Central memory CD4-positive, alpha-beta T cell (primary cell): Measurements from ENCODE around the gene TMUB1.

ENCODE experiments used
- DNase-seq: peaks from one replicate; pipeline ENCODE4 v3.0.0; 2022
- total RNA-seq, 3 experiments: gene quantifications; one replicate each; lab custom pipeline; 2026; lab: John Stamatoyannopoulos, UW

Gene TMUB1, protein sequence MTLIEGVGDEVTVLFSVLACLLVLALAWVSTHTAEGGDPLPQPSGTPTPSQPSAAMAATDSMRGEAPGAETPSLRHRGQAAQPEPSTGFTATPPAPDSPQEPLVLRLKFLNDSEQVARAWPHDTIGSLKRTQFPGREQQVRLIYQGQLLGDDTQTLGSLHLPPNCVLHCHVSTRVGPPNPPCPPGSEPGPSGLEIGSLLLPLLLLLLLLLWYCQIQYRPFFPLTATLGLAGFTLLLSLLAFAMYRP
- 36.5 to 39.0 (median 37.4) reads per million in 3 experiments for total RNA-seq

- DNase-seq = peak; percentile 88
Measured at GRCh38 chr7:151083071-151083823, at the start of gene TMUB1. Gene TMUB1, minus strand, starts transcription at chr7:151083493. Its CDS starts 930 bp downstream, at chr7:151082563.

DNA sequence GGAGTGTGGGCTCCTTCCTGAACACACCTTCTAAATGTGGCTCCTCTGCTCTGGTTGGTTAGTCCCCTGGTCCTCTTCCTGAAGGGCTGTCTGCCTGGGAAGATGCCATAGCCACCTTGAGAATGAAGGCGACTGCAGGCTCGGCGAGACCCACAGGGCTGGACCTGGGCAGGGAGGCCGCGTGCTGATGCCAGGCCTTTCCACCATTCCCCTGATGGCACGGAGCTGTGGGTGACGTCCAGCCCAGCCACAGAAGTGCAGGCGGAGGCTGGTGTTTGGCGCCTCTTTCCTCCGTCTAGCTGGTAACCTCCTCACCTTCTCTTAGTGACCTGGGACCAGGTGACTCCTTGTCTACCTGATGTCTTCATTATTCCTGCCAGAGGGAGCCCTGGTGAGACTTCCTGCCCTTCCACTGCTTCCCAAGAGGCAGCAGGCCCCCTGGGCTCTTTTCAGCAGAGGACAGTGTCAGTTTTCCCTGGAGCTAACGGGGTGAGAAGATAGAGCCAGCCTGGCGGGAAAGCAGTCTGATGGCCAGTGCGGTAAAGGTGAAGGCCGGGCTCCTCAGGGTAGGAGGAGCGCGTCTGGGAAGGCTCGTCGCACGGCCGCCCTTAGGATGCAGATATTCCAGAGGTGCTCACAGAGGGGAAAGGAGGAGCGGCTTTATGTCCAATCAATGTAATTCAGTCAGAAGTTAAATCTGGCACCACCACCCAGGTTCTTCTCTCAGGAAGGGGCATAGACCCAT lies 49.3 kb upstream of the TMUB1 start:
- DNase-seq = no peak

DNA sequence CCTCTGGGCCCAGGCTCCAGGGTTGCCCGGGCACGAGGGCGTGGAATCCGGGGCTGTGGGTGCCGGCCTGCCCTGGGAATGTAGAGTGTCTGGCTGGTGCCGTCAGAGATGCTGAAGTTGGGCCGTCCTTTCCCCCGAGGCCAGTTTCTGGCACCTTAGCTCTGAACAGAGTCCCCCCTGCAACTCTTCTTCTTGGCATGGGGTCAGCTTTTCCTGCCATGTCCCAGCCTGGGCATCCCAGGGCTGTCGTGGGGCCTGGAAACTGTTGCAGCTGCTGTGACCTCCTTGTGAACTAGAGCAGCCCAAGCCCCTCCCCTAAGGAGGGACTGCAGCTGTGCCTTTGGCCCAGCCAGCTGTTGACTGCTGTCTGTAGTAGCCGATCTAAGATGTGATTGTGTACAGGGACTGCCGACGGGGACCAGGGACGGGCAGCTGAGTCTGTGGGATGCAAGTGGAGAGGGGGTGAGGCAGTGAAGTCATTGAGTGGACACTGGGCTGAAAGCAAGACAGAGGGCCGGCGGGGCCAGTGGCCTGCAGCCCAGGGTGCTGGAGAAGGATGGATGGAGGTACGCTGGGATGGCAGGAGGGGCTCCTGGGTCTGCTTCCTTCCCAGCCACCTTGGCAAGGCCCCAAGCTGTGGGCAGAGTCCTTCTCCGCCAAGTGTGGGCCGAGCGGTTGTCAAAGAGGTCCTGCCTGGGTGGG lies 48.5 kb upstream of the TMUB1 start:
- no peak for DNase-seq

DNA sequence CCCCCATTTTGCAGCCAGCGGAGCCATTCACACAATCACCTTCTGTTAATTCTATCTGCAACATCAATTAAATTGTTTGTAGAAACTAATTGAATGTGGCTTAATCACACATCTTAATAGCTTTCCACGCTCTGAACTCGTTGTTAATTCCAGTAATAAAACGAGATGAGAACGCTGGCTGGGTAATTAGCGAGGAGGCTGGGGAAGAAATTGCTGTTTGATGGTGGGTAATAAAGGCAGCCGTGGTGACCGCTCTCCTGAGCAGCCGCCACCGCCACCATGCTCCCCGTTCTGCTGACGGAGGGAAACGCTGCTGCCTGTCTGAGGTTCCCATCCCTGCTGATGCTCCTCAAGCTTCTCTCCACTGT lies 47.9 kb upstream of the TMUB1 start:
- DNase-seq = no peak

DNA sequence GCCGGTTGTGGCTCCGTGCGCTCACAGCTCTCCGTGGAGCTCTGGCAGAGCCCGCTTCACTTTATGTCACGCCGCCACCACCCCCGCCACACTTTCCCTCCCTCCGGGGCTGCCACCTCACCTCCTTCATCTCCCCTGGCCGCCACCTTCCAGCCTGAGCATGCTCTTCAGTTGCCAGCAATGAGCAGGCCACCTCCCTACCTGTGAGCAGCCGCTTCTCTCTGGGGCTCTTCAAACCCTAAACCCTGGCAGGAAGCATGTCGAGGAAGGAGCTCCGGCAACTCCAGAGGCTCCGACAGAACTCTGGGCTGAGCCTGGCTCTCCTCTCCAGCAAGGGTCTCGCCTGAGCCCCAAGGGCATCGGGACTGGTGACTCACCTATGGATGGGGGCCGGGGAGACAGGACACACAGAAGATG lies 47.5 kb upstream of the TMUB1 start:
- no peak for DNase-seq

- no peak for DNase-seq
Measured at GRCh38 chr7:151129960-151130591, 46.8 kb upstream of the TMUB1 start.

DNA sequence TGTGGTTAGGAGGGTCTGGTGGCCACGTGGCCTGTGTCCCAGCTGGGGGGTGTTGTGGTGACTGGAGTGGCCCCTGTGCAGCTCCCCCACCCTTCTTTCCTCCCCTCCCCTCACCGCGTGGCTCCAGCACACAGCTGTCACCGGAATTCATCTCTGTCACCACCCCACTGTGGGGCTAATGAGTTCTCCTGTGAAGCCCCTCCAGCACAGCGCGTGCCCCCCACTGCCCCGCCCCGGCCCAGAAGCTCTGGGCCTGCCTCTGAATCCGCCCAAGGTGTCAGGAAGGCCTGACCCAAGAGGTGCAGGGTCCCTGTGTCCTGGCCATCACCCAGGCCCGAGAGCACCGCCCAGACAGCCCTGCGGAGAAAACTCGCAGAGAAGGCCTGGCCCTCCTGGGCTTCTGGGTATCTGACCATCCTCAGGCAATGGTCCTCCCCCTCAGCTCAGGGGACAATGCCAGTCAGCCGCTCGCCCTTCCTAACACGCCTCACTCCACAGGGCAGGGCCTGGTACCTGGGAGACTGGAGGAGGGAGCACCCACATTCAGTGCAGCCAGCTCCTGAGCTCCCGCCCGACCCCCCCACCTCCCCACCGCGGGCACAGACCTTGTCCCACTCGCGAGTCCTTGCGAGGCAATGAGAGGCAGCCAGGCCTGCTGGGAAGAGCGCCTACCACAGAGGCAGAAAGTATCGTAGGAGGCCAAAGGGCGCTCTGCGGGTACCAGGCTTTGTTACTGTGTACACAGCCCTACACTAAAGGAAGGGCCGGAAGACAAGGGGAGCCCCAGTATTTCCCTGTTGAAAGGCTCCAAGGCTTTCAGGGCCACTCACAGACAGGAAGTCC lies 46.0 kb upstream of the TMUB1 start:
- no peak for DNase-seq

- no peak for DNase-seq
Measured at GRCh38 chr7:151128716-151129115, 45.4 kb upstream of the TMUB1 start.

GRCh38 chr7:151128144-151128543 lies 44.9 kb upstream of the TMUB1 start:
- no peak for DNase-seq

DNA sequence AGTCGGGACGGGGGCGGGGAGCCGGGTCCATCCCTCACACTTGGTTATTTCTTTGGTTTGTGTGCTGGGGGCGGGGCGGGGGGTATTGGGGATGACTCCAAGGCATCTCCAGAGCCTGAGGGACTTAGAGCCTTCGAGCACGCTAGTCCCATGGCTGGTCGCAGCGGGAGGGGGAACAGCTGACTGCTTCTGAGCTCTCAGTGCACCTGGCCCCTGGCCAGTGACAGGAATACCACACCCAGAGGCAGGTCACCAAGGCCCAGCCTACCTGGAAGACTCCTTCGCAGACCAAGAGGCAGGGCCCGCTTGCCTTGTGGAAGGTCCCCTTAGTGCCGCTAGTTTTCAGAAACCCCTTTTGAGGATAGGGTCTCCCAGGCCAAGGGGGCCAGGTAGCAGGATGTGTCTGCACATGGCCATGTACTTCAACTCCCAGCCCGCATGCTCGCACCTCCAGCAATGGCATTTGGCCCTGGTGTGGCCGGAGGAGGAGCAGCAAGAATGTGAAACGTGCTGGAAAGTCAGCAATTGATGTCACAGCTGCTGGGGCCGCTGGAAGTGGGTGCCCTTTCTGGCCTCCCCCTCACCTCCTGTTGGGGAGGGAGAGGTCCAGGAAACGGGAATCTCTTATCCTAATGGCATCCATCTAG lies 43.3 kb upstream of the TMUB1 start:
- no peak for DNase-seq

- no peak for DNase-seq
Measured at GRCh38 chr7:151125846-151126481, 42.7 kb upstream of the TMUB1 start.

GRCh38 chr7:151125470-151125845 lies 42.2 kb upstream of the TMUB1 start:
- DNase-seq = no peak

GRCh38 chr7:151124899-151125399 lies 41.7 kb upstream of the TMUB1 start:
- DNase-seq = no peak

GRCh38 chr7:151124481-151124880 lies 41.2 kb upstream of the TMUB1 start:
- DNase-seq = no peak

DNA sequence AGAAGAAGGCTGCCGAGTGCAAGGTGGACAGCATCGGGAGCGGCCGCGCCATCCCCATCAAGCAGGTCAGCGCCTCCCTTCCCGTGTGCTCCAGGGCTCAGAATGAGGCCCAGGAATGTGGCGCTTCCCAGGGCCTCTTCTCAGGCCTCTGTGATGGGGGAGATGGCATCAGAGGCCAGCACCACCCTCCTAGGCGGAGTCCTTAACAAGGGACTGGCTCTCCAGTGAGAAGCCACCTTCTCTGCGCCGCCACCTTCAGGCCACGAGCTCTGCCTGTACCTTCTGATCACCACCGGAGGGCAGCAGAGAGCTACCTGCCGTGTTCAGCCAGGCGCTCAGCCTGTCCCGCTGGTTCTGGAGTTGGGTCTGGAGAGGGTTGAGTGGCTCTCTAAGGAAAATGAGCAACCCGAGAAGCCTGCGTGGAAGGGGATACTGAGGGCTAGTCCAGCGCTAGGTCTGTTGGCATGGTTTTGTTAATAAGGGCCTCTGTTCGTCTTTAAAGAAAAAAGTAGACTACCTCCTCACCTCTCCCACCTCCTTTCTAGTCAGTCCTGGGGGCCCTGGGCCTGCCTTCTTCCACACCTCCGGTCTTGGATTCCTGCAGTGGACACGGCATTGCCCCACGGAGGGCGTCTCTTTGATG lies 40.6 kb upstream of the TMUB1 start:
- peak; percentile 75 for DNase-seq

GRCh38 chr7:151123158-151123821 lies 40.0 kb upstream of the TMUB1 start:
- DNase-seq = no peak

- no peak for DNase-seq
Measured at GRCh38 chr7:151122796-151123157, 39.5 kb upstream of the TMUB1 start.

DNA sequence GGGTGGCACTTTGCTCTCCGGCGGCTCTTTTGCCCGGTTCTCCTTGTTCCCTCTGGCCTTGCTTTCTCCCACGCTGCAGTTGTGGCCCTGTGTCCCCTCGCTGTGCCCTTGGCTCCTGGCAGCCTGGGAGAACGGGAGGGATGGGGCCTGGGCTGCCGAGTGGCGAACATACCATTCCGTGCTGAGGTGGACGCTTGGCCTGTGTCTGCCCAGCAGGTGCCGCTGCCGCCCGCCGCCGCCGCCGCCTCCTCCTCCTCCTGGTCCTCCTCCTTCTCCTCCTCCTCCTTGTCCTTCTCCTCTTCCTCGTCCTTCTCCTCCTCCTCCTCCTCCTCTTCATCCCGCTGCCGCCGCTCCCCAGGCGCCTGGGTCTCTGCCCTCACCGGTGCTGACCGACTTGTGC lies 39.0 kb upstream of the TMUB1 start:
- no peak for DNase-seq
